ENCODE measurements around the gene RAB5B. TPM values are rescaled to one million over a fixed set of nuclear protein-coding genes. Genes with fewer than 3 reads are reported as not detected.
A peak's percentile ranks its signal among the peaks of the same experiment; 100 is the strongest.

RAB5B gene
- 150 TPM for total RNA-seq
- long read RNA-seq, full-length matches to known transcripts, result 175 of 244 reads
- long read RNA-seq, partial matches to known transcripts, result 56 of 244 reads
- long read RNA-seq, other reads (novel, unspliced or antisense), result 13 of 244 reads

- DNase-seq (peak; percentile 99), ATAC-seq (peak; percentile 94)
- intact Hi-C loops (cut with DNase I), result no loop called here
- Histone ChIP-seq H3K36me3 (peaks cover 6% of the 10 kb centered on the region), H3K4me3 (peak within 1 kb of the TSS; percentile 93), H3K9me3 (no peaks in the 10 kb centered on the region), H3K27me3 (no peaks in the 10 kb centered on the region), H3K4me1 (peaks cover 33% of the 10 kb centered on the region), H3K27ac (peak within 1 kb of the TSS; percentile 96)
- TF ChIP-seq CTCF (IDR thresholded peaks at IDR 0.05), result peak; percentile 38
Observed at GRCh38 chr12:55973599-55974307, at the start of gene RAB5B. TSS of gene RAB5B (plus strand) at chr12:55974078. CDS start at chr12:55986961, 12,883 bp downstream.

GRCh38 chr12:55925371-55925770, 48.5 kb upstream of the RAB5B start:
- DNase-seq (no peak), ATAC-seq (no peak)
- TF ChIP-seq CTCF (IDR thresholded peaks at IDR 0.05), result no peak
- no peaks in the 10 kb centered on the region for H3K9me3 ChIP-seq
- H3K27me3 ChIP-seq, result no peaks in the 10 kb centered on the region
- H3K36me3 ChIP-seq, result peaks cover 24% of the 10 kb centered on the region
- H3K4me3 ChIP-seq, result no peak overlapping the region
- intact Hi-C loops (cut with DNase I), result loop anchor here (10.0 kb wide), 1 partner anchor 91 kb away; no protein-coding TSS in a partner anchor
- H3K27ac ChIP-seq, result no peak overlapping the region
- peaks cover 27% of the 10 kb centered on the region for H3K4me1 ChIP-seq

- Histone ChIP-seq H3K27me3 (no peaks in the 10 kb centered on the region), H3K4me3 (peak overlapping the region; percentile 97), H3K36me3 (peaks cover 24% of the 10 kb centered on the region), H3K4me1 (peaks cover 34% of the 10 kb centered on the region), H3K27ac (peak overlapping the region; percentile 98), H3K9me3 (no peaks in the 10 kb centered on the region)
- intact Hi-C loops (cut with DNase I), result loop anchor here (10.0 kb wide), 1 partner anchor 91 kb away; no protein-coding TSS in a partner anchor
- DNase-seq, result no peak
- ATAC-seq, result no peak
- TF ChIP-seq CTCF (IDR thresholded peaks at IDR 0.05), result no peak
Observed at GRCh38 chr12:55925870-55926737, 47.8 kb upstream of the RAB5B start.

- intact Hi-C loops (cut with DNase I), result loop anchor here (10.0 kb wide), 1 partner anchor 92 kb away; no protein-coding TSS in a partner anchor
- peak; percentile 61 for TF ChIP-seq CTCF (IDR thresholded peaks at IDR 0.05)
- peak; percentile 88 for ATAC-seq
- Histone ChIP-seq H3K9me3 (no peaks in the 10 kb centered on the region), H3K4me3 (peak overlapping the region; percentile 97), H3K36me3 (peaks cover 18% of the 10 kb centered on the region), H3K4me1 (peaks cover 38% of the 10 kb centered on the region), H3K27ac (peak overlapping the region; percentile 98), H3K27me3 (no peaks in the 10 kb centered on the region)
- peak; percentile 92 for DNase-seq
Observed at GRCh38 chr12:55926738-55927587, 46.9 kb upstream of the RAB5B start.

All from upper lobe of right lung (tissue), 1 donor.